HEK293 (cell line): ENCODE data around the gene ZBTB1.

Source experiments
- CTCF ChIA-PET: fragments of 350-600 bp; formaldehyde crosslinking; extraction: SDS; loops from one replicate; lab custom pipeline; 2021; ENCODE audit warnings: antibody characterized with exemption; lab: Yijun Ruan, JAX
- POLR2A ChIA-PET: fragments of 300-600 bp; formaldehyde crosslinking; extraction: SDS; loops from one replicate; lab custom pipeline; 2020; ENCODE audit warnings: antibody characterized with exemption, inconsistent platforms; lab: Yijun Ruan, JAX
- H3K27ac ChIP-seq: fragments of 200-500 bp; sonication (Bioruptor generic); 2 replicates; pipeline ENCODE4 v1.5.1; 2014; ENCODE audit warnings: low read depth, low read length, control low read depth, inconsistent platforms; ENCODE audit errors: extremely low read depth
- H3K36me3 ChIP-seq, 2 experiments: fragments of 200-500 bp in 1 of 2; sonication (Bioruptor generic) in 1 of 2; 1 replicate in 1 of 2; 2 replicates in 1 of 2; pipeline ENCODE4 v1.5.1; 2014 to 2017; ENCODE audit warnings: inconsistent platforms in 2 of 2, low read length in 2 of 2; ENCODE audit not compliant: control insufficient read depth in 2 of 2, insufficient read depth in 1 of 2
- H3K4me1 ChIP-seq: fragments of 200-500 bp; sonication (Bioruptor generic); 2 replicates; pipeline ENCODE4 v1.5.1; 2014; ENCODE audit warnings: mild to moderate bottlenecking, low read length, inconsistent platforms; ENCODE audit not compliant: control insufficient read depth, insufficient read depth
- H3K4me3 ChIP-seq: 2 replicates; pipeline ENCODE4 v1.5.1; 2011; ENCODE audit warnings: low read depth, mild to moderate bottlenecking, control low read depth, low read length, moderate library complexity
- H3K9me3 ChIP-seq: fragments of 200-500 bp; sonication (Bioruptor generic); 2 replicates; pipeline ENCODE4 v1.5.1; 2014; ENCODE audit warnings: low read depth, low read length, inconsistent platforms; ENCODE audit not compliant: control insufficient read depth, insufficient read depth
- ELK4 ChIP-seq: IDR thresholded peaks from 2 replicates; pipeline ENCODE4 v1.6.1; 2011; ENCODE audit warnings: mild to moderate bottlenecking, low read depth, low read length, borderline replicate concordance
- IKZF3 ChIP-seq: fragments of 450-650 bp; IDR thresholded peaks from 2 replicates; pipeline ENCODE4 v1.5.0; 2018; ENCODE audit warnings: missing biosample characterization, mild to moderate bottlenecking, missing genetic modification characterization, moderate library complexity
- REPIN1 ChIP-seq: fragments of 450-650 bp; formaldehyde crosslinking; IDR thresholded peaks from 2 replicates; pipeline ENCODE4 v1.5.1; 2017; ENCODE audit warnings: missing biosample characterization, missing genetic modification characterization, low read depth
- ZBTB17 ChIP-seq: fragments of 450-650 bp; formaldehyde crosslinking; IDR thresholded peaks from 2 replicates; pipeline ENCODE4 v1.5.1; 2016; ENCODE audit warnings: missing biosample characterization, missing genetic modification characterization
- ZBTB48 ChIP-seq: fragments of 450-650 bp; formaldehyde crosslinking; IDR thresholded peaks from 2 replicates; pipeline ENCODE4 v1.5.1; 2016; ENCODE audit warnings: missing biosample characterization, missing genetic modification characterization
- ZFP3 ChIP-seq: fragments of 450-650 bp; formaldehyde crosslinking; IDR thresholded peaks from 2 replicates; pipeline ENCODE4 v1.5.1; 2016; ENCODE audit warnings: low read depth, missing biosample characterization, missing genetic modification characterization
- ZNF311 ChIP-seq: fragments of 450-650 bp; formaldehyde crosslinking; IDR thresholded peaks from 2 replicates; pipeline ENCODE4 v1.5.1; 2017; ENCODE audit warnings: missing biosample characterization, missing genetic modification characterization, borderline replicate concordance
- ZNF366 ChIP-seq: fragments of 450-650 bp; formaldehyde crosslinking; conservative IDR thresholded peaks from 2 replicates; pipeline ENCODE4 v1.5.1; 2016; ENCODE audit warnings: missing biosample characterization, missing genetic modification characterization
- ZNF555 ChIP-seq: fragments of 450-650 bp; formaldehyde crosslinking; conservative IDR thresholded peaks from 2 replicates; pipeline ENCODE4 v1.5.1; 2017; ENCODE audit warnings: missing biosample characterization, mild to moderate bottlenecking, missing genetic modification characterization, inconsistent platforms
- ZNF654 ChIP-seq: fragments of 450-650 bp; formaldehyde crosslinking; IDR thresholded peaks from 2 replicates; pipeline ENCODE4 v1.5.1; 2016; ENCODE audit warnings: low read depth, missing biosample characterization, missing genetic modification characterization
- ZNF707 ChIP-seq: fragments of 450-650 bp; formaldehyde crosslinking; IDR thresholded peaks from 2 replicates; pipeline ENCODE4 v1.5.1; 2016; ENCODE audit warnings: missing biosample characterization, missing genetic modification characterization
- ZNF776 ChIP-seq: fragments of 450-650 bp; formaldehyde crosslinking; IDR thresholded peaks from 2 replicates; pipeline ENCODE4 v1.5.0; 2017; ENCODE audit warnings: missing biosample characterization, missing genetic modification characterization, borderline replicate concordance
- ZNF837 ChIP-seq: fragments of 450-650 bp; formaldehyde crosslinking; IDR thresholded peaks from 2 replicates; pipeline ENCODE4 v1.5.1; 2016; ENCODE audit warnings: missing biosample characterization, missing genetic modification characterization
- TF ChIP-seq, protein P1 (sequence below): fragments of 450-650 bp; formaldehyde crosslinking; IDR thresholded peaks from 2 replicates; pipeline ENCODE4 v1.5.1; 2016; ENCODE audit warnings: missing biosample characterization, missing genetic modification characterization
- TF ChIP-seq, protein P2 (sequence below): fragments of 450-650 bp; formaldehyde crosslinking; IDR thresholded peaks from 2 replicates; pipeline ENCODE4 v1.5.1; 2016; ENCODE audit warnings: missing biosample characterization, missing genetic modification characterization

The ZBTB1 gene

DNA sequence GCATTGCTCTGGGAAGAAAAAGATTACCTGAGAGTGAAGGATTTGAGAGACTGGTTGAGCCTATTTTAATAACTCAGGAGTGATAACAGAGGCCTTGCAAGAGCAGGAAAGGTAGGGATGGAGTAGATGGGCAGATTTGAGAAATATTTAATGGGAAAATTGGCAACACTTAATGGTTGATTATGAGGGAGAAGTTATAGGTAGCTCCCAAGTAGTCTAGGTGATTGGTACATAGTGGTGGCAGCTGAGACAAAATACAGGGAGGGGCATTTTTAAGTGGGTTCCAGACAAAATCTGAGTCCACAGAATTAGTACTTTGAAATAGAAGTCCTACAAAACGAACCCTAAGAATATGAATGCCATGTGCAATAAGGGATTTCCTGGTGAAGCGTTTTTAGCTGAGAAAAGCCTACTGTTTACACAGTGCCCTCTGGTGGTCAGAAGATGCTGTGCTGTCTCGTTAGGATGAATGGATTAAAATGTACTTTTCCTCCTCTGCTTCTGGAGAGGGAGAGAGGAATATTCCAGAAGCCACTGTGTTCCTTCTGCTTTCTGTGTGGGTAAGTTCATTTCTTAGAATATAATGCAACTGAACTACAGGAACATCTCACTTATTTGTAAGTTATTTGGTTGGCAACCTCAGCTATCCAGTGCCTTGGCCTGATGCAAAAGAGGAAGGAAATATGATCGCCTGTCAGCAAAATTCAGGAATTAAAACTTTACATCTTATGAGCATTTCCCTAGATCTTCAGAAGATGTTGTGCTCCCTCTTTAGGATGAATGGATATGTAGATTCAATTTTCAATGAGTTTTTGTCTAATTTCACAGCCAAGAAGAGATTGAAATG is 6.5 kb downstream of the ZBTB1 start:
- ChIA-PET POLR2A (interaction anchor here (1.0 kb wide), 1 partner anchor 29 kb away, joined by 6 read pairs; the partner anchor contains the start of gene HSPA2), CTCF (interaction anchor here (0.6 to 2.9 kb wide), 19 partner anchors 10 to 1583 kb away, joined by 3 to 29 read pairs (median 5); no protein-coding TSS in a partner anchor)
- no peak overlapping the region for H3K27ac ChIP-seq
- TF ChIP-seq ZNF555 (tag by site-specific recombination) = no peak
- TF ChIP-seq IKZF3 (tag by site-specific recombination) = 0 out of 2 replicates have a peak, but pooled peaks have one; percentile 6
- 0 out of 2 replicates have a peak, but pooled peaks have one; percentile 12 for TF ChIP-seq ZBTB17 (tag by site-specific recombination)
- 0 out of 2 replicates have a peak, but pooled peaks have one; percentile 26 for TF ChIP-seq ZNF366 (tag by site-specific recombination)
- TF ChIP-seq ZFP3 (tag by site-specific recombination) = no peak
- TF ChIP-seq, protein P1, sequence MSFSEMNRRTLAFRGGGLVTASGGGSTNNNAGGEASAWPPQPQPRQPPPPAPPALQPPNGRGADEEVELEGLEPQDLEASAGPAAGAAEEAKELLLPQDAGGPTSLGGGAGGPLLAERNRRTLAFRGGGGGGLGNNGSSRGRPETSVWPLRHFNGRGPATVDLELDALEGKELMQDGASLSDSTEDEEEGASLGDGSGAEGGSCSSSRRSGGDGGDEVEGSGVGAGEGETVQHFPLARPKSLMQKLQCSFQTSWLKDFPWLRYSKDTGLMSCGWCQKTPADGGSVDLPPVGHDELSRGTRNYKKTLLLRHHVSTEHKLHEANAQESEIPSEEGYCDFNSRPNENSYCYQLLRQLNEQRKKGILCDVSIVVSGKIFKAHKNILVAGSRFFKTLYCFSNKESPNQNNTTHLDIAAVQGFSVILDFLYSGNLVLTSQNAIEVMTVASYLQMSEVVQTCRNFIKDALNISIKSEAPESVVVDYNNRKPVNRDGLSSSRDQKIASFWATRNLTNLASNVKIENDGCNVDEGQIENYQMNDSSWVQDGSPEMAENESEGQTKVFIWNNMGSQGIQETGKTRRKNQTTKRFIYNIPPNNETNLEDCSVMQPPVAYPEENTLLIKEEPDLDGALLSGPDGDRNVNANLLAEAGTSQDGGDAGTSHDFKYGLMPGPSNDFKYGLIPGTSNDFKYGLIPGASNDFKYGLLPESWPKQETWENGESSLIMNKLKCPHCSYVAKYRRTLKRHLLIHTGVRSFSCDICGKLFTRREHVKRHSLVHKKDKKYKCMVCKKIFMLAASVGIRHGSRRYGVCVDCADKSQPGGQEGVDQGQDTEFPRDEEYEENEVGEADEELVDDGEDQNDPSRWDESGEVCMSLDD = no peak
- peak; percentile 38 for TF ChIP-seq ZNF654 (tag by site-specific recombination)
- peak; percentile 40; the same call in 1 of the 2 replicates for TF ChIP-seq ZBTB48 (tag by site-specific recombination)
- TF ChIP-seq, protein P2, sequence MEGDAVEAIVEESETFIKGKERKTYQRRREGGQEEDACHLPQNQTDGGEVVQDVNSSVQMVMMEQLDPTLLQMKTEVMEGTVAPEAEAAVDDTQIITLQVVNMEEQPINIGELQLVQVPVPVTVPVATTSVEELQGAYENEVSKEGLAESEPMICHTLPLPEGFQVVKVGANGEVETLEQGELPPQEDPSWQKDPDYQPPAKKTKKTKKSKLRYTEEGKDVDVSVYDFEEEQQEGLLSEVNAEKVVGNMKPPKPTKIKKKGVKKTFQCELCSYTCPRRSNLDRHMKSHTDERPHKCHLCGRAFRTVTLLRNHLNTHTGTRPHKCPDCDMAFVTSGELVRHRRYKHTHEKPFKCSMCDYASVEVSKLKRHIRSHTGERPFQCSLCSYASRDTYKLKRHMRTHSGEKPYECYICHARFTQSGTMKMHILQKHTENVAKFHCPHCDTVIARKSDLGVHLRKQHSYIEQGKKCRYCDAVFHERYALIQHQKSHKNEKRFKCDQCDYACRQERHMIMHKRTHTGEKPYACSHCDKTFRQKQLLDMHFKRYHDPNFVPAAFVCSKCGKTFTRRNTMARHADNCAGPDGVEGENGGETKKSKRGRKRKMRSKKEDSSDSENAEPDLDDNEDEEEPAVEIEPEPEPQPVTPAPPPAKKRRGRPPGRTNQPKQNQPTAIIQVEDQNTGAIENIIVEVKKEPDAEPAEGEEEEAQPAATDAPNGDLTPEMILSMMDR (tag by site-specific recombination) = 0 out of 2 replicates have a peak, but pooled peaks have one; percentile 28
- H3K4me3 ChIP-seq = no peak overlapping the region
- H3K36me3 ChIP-seq = no peaks in the 10 kb centered on the region; a peak in 1 of 3 replicates
- peaks cover 9% of the 10 kb centered on the region for H3K4me1 ChIP-seq
- no peaks in the 10 kb centered on the region for H3K9me3 ChIP-seq

DNA sequence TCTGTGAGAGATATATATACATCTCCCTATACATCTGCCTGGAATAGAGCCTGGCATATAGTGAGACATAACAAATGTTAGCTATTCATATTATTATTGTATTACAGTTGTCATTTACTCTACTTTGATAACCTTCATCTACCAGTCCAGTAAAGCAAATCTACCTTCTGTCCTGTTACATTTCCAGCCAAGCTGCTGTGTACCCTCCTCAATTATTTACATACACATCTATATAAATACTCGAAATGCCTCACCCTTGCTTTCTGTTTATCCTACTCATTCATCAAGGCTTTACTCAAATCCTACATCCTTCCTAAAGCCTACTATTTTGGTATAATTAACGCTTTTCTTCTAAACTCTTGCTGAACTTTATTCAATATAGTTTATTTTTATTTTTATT is 8.7 kb downstream of the ZBTB1 start:
- H3K36me3 ChIP-seq = no peaks in the 10 kb centered on the region; a peak in 1 of 3 replicates
- H3K4me1 ChIP-seq = peaks cover 10% of the 10 kb centered on the region
- H3K27ac ChIP-seq = no peak overlapping the region
- POLR2A ChIA-PET = no interaction called here
- H3K4me3 ChIP-seq = no peak overlapping the region
- TF ChIP-seq ZNF707 = no peak
- TF ChIP-seq ZNF837 (tag by site-specific recombination) = no peak
- TF ChIP-seq ZNF654 (tag by site-specific recombination) = no peak
- TF ChIP-seq ZNF776 (tag by site-specific recombination) = no peak
- no peak for TF ChIP-seq REPIN1 (tag by site-specific recombination)
- no peak for TF ChIP-seq ELK4
- TF ChIP-seq ZNF311 = no peak
- TF ChIP-seq, all 188 proteins: peak for 0
- H3K9me3 ChIP-seq = no peaks in the 10 kb centered on the region
- CTCF ChIA-PET = interaction anchor here (0.6 to 0.9 kb wide), 4 partner anchors 9 to 287 kb away, joined by 3 to 4 read pairs (median 4); partner anchors contain the start of gene HSPA2
